SK-N-MC (cell line): ENCODE results near the gene IGF1R.
"Not testable (repeated sequence)": the region's sequence is repeated elsewhere in the genome, so short reads cannot be mapped to it uniquely, and the experiment has no call there.

Experiments used
- EZH2 ChIP-seq: fragments of 200-600 bp; sonication (generic); IDR thresholded peaks from one replicate; pipeline ENCODE4 v1.6.1; 2017; ENCODE audit warnings: antibody characterized with exemption
- FOXP2 ChIP-seq: optimal IDR thresholded peaks from 2 replicates; pipeline ENCODE3; 2011; ENCODE audit warnings: mild to moderate bottlenecking, moderate library complexity; ENCODE audit not compliant: insufficient read depth; ENCODE audit errors: extremely low read length, control extremely low read depth
- POLR2AphosphoS5 ChIP-seq: IDR thresholded peaks from 2 replicates; pipeline ENCODE4 v1.6.1; 2012; ENCODE audit warnings: mild to moderate bottlenecking, low read depth, low read length, borderline replicate concordance

GRCh38 chr15:99004998-99005974 lies 356.9 kb downstream of the IGF1R start:
- TF ChIP-seq FOXP2, POLR2AphosphoS5, EZH2: not testable (repeated sequence)
